ENCODE results near the gene KRTAP16-1.

GRCh38 chr17:41340494-41340893 is 31.4 kb upstream of the KRTAP16-1 start:
- no peak for TF ChIP-seq POU2F2 (IDR thresholded peaks at IDR 0.05; ENCODE audit: low read depth, low read length)
- no peak for TF ChIP-seq PAX5 (IDR thresholded peaks at IDR 0.05; ENCODE audit: insufficient read depth, low read length, severe bottlenecking)
- no peak for TF ChIP-seq TAF1 (IDR thresholded peaks at IDR 0.05; ENCODE audit: low read depth, low read length)
- TF ChIP-seq POLR2A (IDR thresholded peaks at IDR 0.05; ENCODE audit: low read depth, low read length), result no peak
